Lower leg skin (tissue), 4 donors: ENCODE results near the gene GNPAT. TPM values are rescaled to one million over a fixed set of nuclear protein-coding genes. Genes with fewer than 3 reads are reported as not detected.
A peak's percentile ranks its signal among the peaks of the same experiment; 100 is the strongest.

ENCODE experiments used
- DNase-seq, 2 donors: peaks; one replicate each; pipeline ENCODE4 v3.0.0-alpha.2; 2019; ENCODE audit warnings: low spot score in 2 of 2
- H3K4me3 ChIP-seq: fragments of 200-600 bp; sonication (generic); 2 replicates; pipeline ENCODE4 v1.5.1; 2017; ENCODE audit warnings: mild to moderate bottlenecking, low read depth; ENCODE audit not compliant: poor library complexity, severe bottlenecking
- POLR2A ChIP-seq, 2 donors: fragments of 450-650 bp; IDR thresholded peaks; one replicate each; pipeline ENCODE4 v1.6.1; 2016 to 2017; ENCODE audit warnings: antibody characterized with exemption in 2 of 2, mild to moderate bottlenecking in 1 of 2, moderate library complexity in 1 of 2
- WGBS, 2 donors: methylation state at CpG; one replicate each; pipeline ENCODE4 v1.1.5; 2018; 5-methylcytosine and 5-hydroxymethylcytosine counted together
- intact Hi-C: fragments of 100-400 bp; cut with DNase I; formaldehyde crosslinking; loops from one replicate; pipeline ENCODE4 v1.15.0; 2023; ENCODE audit warnings: low total_unique reads
- total RNA-seq, 4 donors: library from RNA; depleted of rRNA; stranded (reverse); fragments of >200 nt; gene quantifications; one replicate each; pipeline ENCODE4 v1.1.0, GENCODE V29; 2016
- TF ChIP-seq, protein P1 (sequence below), 3 donors: fragments of 450-650 bp; IDR thresholded peaks; one replicate each; pipeline ENCODE4 v1.5.1; 2016; ENCODE audit warnings: antibody characterized with exemption in 3 of 3, mild to moderate bottlenecking in 3 of 3, moderate library complexity in 2 of 3

GNPAT gene
- total RNA-seq, result 10 to 100 TPM; 24.3 to 45.7 (median 39.9) TPM

- intact Hi-C loops, result no loop called here
- TF ChIP-seq, protein P1, sequence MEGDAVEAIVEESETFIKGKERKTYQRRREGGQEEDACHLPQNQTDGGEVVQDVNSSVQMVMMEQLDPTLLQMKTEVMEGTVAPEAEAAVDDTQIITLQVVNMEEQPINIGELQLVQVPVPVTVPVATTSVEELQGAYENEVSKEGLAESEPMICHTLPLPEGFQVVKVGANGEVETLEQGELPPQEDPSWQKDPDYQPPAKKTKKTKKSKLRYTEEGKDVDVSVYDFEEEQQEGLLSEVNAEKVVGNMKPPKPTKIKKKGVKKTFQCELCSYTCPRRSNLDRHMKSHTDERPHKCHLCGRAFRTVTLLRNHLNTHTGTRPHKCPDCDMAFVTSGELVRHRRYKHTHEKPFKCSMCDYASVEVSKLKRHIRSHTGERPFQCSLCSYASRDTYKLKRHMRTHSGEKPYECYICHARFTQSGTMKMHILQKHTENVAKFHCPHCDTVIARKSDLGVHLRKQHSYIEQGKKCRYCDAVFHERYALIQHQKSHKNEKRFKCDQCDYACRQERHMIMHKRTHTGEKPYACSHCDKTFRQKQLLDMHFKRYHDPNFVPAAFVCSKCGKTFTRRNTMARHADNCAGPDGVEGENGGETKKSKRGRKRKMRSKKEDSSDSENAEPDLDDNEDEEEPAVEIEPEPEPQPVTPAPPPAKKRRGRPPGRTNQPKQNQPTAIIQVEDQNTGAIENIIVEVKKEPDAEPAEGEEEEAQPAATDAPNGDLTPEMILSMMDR (IDR thresholded peaks at IDR 0.05), result no peak
- peak in 1 of 2 donors; percentile 20 for TF ChIP-seq POLR2A (IDR thresholded peaks at IDR 0.05)
- peak within 1 kb of the TSS; percentile 73 for H3K4me3 ChIP-seq
- WGBS, 2 donors, result 0 to 1% methylated on average over 18 to 50 of the region's 51 CpGs
- peak; percentile 81 to 97 for DNase-seq
Measured at GRCh38 chr1:231240883-231241735, at the start of gene GNPAT. GNPAT (plus strand) TSS chr1:231241212; CDS start chr1:231241379, 167 bp downstream.

GRCh38 chr1:231192620-231193163, 48.3 kb upstream of the GNPAT start:
- TF ChIP-seq, protein P1 (IDR thresholded peaks at IDR 0.05), result no peak
- TF ChIP-seq POLR2A (IDR thresholded peaks at IDR 0.05), result no peak
- H3K4me3 ChIP-seq, result no peak overlapping the region
- intact Hi-C loops, result no loop called here
- 60 to 62% methylated on average over 12 of the region's 12 CpGs for WGBS, 2 donors
- DNase-seq, result no peak

DNA sequence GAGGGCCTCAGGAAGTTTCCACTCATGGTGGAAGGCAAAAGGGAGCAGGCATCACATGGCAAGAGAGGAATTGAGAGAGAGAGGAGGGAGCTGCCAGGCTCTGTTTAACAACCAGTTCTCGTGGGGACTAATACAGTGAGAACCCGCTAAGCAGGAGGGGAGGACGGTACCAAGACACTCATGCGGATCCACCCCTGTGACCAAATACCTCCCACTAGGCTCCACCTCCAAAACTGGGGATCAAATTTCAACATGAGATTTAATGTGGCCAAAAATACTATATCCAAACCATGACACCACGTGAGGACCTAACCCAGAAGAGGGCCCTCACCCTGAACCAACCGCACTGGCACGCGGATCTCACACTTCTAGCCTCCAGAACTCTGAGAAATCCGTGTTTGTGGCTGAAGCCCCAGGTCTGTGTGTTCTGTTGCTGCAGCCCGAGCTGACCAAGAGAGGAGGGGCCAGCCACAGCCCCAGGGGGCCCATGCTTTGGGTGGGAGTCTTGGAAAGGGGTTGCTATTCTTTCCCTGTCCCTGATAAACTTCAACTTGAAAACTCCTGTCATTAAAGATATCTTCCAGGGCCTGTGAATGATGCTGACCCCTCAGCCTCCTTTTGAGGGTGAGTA, 47.2 kb upstream of the GNPAT start:
- TF ChIP-seq, protein P1 (IDR thresholded peaks at IDR 0.05), result no peak
- no peak for TF ChIP-seq POLR2A (IDR thresholded peaks at IDR 0.05)
- no peak overlapping the region for H3K4me3 ChIP-seq
- intact Hi-C loops, result no loop called here
- 63 to 68% methylated on average over 10 of the region's 10 CpGs for WGBS, 2 donors
- DNase-seq, result no peak

GRCh38 chr1:231194476-231194842, 46.6 kb upstream of the GNPAT start:
- 72 to 75% methylated on average over 2 of the region's 2 CpGs for WGBS, 2 donors
- intact Hi-C loops, result no loop called here
- H3K4me3 ChIP-seq, result no peak overlapping the region
- no peak for DNase-seq
- TF ChIP-seq, protein P1 (IDR thresholded peaks at IDR 0.05), result no peak
- no peak for TF ChIP-seq POLR2A (IDR thresholded peaks at IDR 0.05)

DNA sequence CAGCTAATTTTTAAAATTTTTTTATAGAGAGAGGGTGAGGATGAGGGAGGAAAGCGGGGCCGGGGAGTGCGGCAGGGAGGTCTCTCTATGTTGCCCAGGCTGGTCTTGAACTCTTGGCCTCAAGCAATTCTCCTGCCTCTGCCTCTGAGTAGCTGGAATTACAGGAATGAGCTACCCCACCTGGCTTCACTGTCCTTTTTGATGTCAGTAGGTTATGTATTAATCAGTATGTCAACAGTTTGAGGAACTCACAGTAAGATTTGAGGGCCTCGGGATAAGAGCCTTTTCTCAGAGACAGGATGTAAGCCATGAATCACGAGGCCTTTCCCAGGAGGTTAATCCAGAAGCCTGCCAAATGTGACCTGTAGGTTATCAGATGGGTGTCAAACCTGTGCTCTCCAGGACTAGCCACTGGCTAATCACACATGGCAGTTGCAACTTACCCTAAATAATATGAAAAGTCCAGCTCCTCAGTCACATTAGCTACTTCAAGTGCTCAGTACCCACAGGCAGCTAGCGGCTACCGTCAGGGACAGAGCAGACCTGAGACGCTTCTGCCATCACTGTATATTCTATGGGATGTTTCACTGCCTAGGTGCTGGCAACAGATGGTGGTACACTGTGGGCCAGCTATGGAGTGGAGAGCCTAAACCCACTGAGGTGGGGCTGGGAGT, 46.0 kb upstream of the GNPAT start:
- 73 to 83% methylated on average over 8 of the region's 8 CpGs for WGBS, 2 donors

More for the DNA sequence above, 46.0 kb upstream of the GNPAT start:
- H3K4me3 ChIP-seq, result no peak overlapping the region
- no peak for TF ChIP-seq POLR2A (IDR thresholded peaks at IDR 0.05)
- TF ChIP-seq, protein P1 (IDR thresholded peaks at IDR 0.05), result no peak
- intact Hi-C loops, result no loop called here
- DNase-seq, result no peak
